Stimulated activated CD8-positive, alpha-beta memory T cell treated with anti-CD3 and anti-CD28 coated beads, Interleukin-15, amount 100 ng/mL, for 4 hours (primary cell): ENCODE results near the gene CCL4L2.
"Not testable (repeated sequence)": the region's sequence is repeated elsewhere in the genome, so short reads cannot be mapped to it uniquely, and the experiment has no call there.

Experiments
- DNase-seq, 2 donors: peaks; one replicate each; pipeline ENCODE4 v3.0.0-alpha.2; 2020; ENCODE audit warnings: low read depth in 2 of 2

The CCL4L2 gene

DNA sequence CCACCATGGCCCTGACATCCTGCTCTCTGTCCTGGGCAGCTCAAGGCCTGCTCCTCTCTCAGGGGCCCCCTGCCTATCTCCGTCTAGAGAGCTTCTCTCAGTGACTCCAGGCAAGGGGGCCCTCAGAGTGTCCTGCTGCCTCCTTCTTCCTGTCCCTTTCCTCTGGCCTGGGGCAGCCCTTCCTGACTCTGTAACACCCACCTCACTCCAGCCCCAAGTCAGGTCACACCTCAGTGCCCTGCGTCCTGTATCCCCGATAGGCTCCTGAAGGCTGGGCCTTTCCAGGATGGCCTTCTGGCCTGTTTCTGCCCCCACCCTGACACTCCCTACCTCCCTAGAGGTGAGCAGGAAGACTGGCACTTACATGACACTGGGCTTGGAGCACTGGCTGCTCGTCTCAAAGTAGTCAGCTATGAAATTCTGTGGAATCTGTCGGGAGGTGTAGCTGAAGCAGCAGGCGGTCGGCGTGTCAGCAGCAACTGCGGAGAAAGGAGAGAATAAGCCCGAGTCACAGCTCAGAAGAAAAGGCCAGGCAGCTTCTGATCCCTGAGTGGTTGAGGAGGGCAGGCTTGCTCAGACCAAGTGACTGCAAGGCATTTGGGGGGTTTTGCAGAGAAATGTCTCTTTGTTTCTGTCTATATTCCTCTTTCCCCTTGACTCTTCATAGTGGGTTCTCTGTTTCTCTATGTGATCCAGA, 15.3 kb upstream of the CCL4L2 start:
- DNase-seq: no peak

DNA sequence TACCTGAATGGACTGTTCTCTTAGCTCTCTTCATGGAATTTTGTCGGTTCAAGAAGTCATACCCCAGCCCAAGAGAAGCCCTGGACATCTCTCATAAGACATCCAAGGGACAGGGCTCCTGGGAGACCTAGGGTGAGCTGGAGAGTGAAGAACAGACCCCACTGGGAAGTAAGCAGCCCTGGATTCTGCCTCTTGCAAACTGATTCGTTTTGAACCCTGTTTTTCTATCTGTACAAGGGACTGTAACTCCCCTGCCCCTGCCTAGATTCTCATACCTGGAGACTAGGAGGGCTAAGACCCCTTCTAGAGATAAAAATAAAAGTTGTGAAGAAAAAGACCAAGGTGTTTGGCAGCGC, 14.8 kb upstream of the CCL4L2 start:
- no peak for DNase-seq

DNA sequence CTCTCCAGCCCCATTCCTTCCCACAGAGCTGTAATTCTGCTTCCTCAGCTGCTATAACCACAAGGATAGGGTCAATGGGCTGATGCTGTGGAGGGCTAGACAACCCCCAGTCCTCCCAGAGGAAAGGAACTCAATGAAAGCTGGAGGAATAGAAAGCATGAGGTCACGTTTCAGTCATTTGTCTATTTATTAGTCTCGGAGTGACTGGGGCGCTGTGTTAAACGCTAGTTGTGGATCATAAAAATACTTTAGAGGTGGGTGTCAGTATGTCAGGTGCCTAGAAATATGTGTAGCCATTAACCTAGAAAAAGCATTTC, 13.5 kb upstream of the CCL4L2 start:
- no peak for DNase-seq

DNA sequence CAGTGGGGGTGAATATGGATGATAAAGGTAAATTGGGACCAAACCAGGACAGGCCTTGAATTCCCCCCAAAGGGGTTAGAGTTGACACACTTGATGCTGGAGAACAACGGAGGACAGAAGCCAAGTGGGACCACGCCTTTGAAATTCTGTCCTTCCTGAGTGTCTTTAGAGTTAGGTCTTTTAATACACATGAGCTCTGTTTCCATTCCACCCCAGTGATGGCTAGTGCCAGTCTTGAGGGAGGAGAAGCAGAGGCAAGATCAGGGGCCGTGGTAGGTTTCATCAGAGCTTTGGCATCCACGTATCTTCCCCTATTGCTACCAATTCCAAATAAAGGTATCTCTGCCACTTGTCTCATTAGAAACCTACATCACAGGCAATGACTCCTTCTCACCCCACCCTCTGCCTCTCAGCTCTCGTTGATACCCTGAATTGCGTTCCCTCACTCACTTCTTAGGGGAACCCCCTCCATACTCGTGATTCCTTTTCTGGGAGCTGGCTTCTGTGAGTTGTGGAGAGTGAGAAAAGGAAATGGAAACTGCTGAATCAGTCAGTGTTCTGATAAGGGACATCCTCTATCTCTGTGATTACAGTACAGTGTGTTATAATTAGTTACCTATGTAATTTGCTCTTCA, 11.9 kb upstream of the CCL4L2 start:
- DNase-seq: no peak

- not testable (repeated sequence) for DNase-seq
These were observed 9.8 kb upstream of the CCL4L2 start for GRCh38 chr17:36201102-36201501.

- DNase-seq: not testable (repeated sequence)
These were observed 9.4 kb upstream of the CCL4L2 start for GRCh38 chr17:36201506-36201905.

- no peak for DNase-seq
These were observed 7.5 kb upstream of the CCL4L2 start for GRCh38 chr17:36203335-36203734.

DNA sequence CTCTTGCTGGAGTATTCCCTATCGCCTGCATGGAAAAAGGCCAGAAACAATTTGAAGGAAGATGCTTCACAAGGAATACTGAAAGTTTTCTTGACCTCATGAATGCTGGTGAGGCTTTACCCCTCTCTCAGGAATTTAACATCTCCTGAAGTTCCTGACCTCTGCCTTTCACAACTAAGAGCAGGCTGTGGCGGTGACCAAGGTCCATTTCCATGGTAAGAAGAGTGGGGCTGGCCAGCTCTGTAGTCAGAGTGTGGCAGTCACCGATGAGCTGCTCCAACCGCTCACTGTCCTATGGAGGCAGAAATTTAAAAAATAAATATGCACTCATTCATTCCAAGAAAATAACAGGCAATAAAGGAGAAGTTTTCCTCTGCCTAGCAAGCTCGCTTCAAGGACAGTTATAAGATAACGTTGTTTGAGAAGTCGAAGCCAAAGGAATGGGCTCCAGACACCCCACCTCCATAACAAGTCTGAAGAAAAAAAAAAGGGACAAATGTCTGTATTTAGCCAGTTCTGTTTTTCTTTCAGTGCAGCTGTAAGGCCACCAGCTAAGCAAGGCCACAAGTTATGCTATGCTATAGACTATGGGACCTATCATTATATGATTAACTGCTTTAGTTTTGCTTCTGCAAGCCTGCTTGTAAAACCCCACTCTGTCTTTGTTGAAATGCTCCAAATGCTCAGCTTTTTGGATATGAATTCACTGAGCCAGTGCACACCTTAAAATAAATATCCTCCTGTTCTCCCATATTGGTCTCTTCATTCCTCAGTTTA, 6.0 kb upstream of the CCL4L2 start:
- no peak for DNase-seq

- no peak for DNase-seq
These were observed 5.0 kb upstream of the CCL4L2 start for GRCh38 chr17:36205637-36206485.

GRCh38 chr17:36206486-36206821, 4.4 kb upstream of the CCL4L2 start:
- DNase-seq: not testable (repeated sequence)

DNA sequence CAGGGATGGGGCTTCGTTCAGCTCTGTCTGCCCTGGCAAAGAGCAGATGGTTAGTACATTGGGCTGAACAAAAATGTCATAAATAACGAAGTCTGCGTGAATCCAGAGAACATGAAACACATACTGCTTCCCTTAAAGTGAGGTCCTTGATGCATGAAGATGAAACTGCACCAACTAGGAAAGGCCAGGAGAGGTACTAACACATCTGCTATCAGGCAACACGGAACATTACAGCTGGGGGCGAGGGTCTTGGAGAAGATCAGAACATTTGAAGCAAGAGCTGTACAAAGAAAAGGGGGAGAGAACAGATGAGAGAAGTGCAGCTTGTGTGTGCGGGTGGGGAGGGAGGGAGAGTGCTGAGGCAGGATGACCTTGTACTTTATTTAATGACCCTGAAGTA, 3.5 kb upstream of the CCL4L2 start:
- not testable (repeated sequence) for DNase-seq

GRCh38 chr17:36209575-36209974, 1.3 kb upstream of the CCL4L2 start:
- DNase-seq: no peak

- DNase-seq: not testable (repeated sequence)
These were observed 815 bp downstream of the CCL4L2 start for GRCh38 chr17:36211484-36212271.

DNA sequence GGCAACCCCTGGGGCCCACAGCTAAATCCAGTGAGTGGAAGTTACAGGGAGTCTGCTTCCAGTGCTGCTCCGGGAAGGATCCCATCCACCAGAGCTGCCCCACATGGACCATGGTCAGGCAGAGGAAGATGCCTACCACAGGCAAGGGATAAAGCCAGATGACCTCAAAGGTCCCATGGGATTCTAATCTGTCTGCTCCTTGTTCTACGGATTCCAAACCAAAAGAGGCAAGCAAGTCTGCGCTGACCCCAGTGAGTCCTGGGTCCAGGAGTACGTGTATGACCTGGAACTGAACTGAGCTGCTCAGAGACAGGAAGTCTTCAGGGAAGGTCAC, 1.4 kb downstream of the CCL4L2 start:
- DNase-seq: no peak

DNA sequence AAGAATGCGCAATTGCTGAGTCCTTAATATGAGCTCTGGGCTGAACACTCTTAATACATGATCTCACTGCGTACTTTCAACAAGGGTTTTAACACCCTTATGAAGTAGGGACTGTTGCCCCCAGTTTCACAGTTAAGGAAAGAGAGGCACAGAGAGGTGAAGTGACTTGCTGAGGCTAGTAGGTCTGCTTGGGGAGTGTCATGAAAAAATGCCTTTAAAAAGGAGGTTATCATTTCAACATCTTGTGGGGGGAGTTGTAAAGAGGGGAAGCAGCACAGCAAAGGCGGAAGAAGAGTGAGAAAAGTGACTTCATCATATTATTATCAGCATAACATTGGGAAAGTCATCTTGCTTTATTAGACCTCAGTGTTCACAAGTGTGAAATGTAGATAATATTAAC, 2.1 kb downstream of the CCL4L2 start:
- DNase-seq: no peak

- no peak for DNase-seq
These were observed 2.8 kb downstream of the CCL4L2 start for GRCh38 chr17:36213695-36214094.

GRCh38 chr17:36214918-36215317, 4.1 kb downstream of the CCL4L2 start:
- DNase-seq: no peak

DNA sequence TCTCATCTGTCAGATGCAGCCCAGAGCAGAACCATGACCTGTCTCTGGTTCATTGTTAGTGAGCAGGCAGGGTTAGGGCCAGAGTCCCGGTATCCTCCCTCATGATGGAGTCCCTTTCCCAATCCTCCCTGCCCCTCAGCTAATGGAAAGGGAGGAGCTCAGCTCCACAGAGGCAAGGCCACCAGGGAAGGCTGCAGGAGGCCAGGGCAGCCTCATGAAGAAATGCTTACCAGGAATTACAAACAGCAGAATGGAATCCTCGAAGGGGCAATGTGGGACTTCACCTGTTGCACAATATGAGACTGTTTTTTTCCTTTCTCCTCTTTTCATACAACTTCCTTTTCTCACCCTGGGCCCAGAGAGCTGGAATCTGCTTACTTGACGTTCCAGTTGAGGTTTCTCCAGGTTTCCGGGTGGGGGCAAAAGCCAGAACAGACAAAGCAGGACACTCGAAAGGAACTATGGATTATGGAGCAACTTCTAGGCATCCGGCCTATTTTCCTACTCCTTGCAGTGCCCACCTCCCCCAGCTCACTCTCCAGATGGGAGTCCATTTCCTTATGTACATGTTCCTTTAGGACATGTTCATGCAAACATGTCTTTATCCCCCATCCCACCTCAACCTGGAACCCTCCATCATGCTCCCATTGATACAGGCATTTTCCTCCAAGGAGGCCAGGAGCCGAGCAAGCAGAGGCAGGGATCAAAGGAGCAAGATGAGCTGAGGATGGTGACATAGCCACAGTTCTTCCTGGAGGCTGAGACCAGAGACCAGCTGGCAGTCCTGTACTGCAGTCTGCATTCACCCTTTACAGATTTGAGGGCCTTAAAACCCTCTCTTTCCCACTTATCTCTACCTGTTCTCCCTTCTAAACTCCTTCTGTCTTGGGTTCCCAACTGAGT, 4.8 kb downstream of the CCL4L2 start:
- DNase-seq: not testable (repeated sequence)

DNA sequence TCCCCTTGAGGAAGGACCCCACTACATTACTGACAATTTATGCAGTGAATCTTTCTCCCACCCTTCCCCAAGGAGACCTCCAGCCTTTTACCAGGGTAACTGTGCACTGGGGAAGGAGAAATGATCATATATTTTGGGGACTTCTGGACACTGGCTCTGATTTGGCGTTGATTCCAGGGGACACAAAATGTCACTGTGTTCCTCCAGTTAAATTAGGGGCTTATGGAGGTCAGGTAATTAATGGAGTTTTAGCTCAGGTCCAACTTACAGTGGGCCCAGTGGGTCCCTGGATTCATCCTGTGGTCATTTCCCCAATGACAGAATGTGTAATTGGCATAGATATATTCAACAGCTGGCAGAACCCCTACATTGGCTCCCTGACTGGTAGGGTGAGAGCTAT, 8.7 kb downstream of the CCL4L2 start:
- not testable (repeated sequence) for DNase-seq

- not testable (repeated sequence) for DNase-seq
These were observed 10.1 kb downstream of the CCL4L2 start for GRCh38 chr17:36220737-36221580.
